Chondrocyte (in vitro differentiated cells): Measurements from ENCODE around the gene PCDHGA5. TPM values are rescaled to one million over a fixed set of nuclear protein-coding genes. Genes with fewer than 3 reads are reported as not detected.

Experiments used
- total RNA-seq: library from RNA; stranded (reverse); gene quantifications from 3 replicates; pipeline ENCODE4 v1.2.1, GENCODE V29; 2021

The PCDHGA5 gene
- total RNA-seq, 1 donor from 2014 or later = 0.27 TPM

Other genes starting within 250 kb of the PCDHGA5 start
- 2.0 to 5.4 TPM (median 2.0 TPM) in 3 replicates for gene PCDHB4, start 242.3 kb upstream of the PCDHGA5 start, total RNA-seq
- gene PCDHB5, start 229.0 kb upstream of the PCDHGA5 start, total RNA-seq = 6.6 to 11.4 TPM (median 10.2 TPM) in 3 replicates
- 1.2 to 3.1 TPM (median 1.2 TPM) in 3 replicates for gene PCDHB6, start 214.1 kb upstream of the PCDHGA5 start, total RNA-seq
- 1.1 to 2.5 TPM (median 1.2 TPM) in 3 replicates for gene PCDHB7, start 191.5 kb upstream of the PCDHGA5 start, total RNA-seq
- 1.1 to 3.1 TPM (median 1.7 TPM) in 3 replicates for gene PCDHB8, start 186.4 kb upstream of the PCDHGA5 start, total RNA-seq
- gene PCDHB16, start 181.8 kb upstream of the PCDHGA5 start, total RNA-seq = 4.3 to 6.1 TPM (median 5.9 TPM) in 3 replicates
- gene PCDHB9, start 177.0 kb upstream of the PCDHGA5 start, total RNA-seq = 3.1 to 4.8 TPM (median 3.7 TPM) in 3 replicates
- 3.8 to 5.3 TPM (median 4.3 TPM) in 3 replicates for gene PCDHB10, start 171.8 kb upstream of the PCDHGA5 start, total RNA-seq
- 0.90 to 2.4 TPM (median 1.3 TPM) in 3 replicates for gene PCDHB11, start 164.5 kb upstream of the PCDHGA5 start, total RNA-seq
- gene PCDHB12, start 155.4 kb upstream of the PCDHGA5 start, total RNA-seq = 1.5 to 2.4 TPM (median 1.7 TPM) in 3 replicates
- gene PCDHB13, start 150.2 kb upstream of the PCDHGA5 start, total RNA-seq = 2.4 to 2.9 TPM (median 2.9 TPM) in 3 replicates
- 2.7 to 4.9 TPM (median 4.0 TPM) in 3 replicates for gene PCDHB14, start 140.8 kb upstream of the PCDHGA5 start, total RNA-seq
- 1.7 to 4.3 TPM (median 1.9 TPM) in 3 replicates for gene PCDHB15, start 118.8 kb upstream of the PCDHGA5 start, total RNA-seq
- gene SLC25A2, start 60.1 kb upstream of the PCDHGA5 start, total RNA-seq = 0.15 to 0.48 TPM (median 0.41 TPM) in 3 replicates
- 66.4 to 73.3 TPM (median 69.7 TPM) in 3 replicates for gene TAF7, start 43.4 kb upstream of the PCDHGA5 start, total RNA-seq
- 0.10 to 0.23 TPM (median 0.15 TPM) in 3 replicates for gene PCDHGA1, start 33.6 kb upstream of the PCDHGA5 start, total RNA-seq
- gene PCDHGA2, start 25.4 kb upstream of the PCDHGA5 start, total RNA-seq = 0.19 to 0.30 TPM (median 0.23 TPM) in 3 replicates
- gene PCDHGA3, start 20.3 kb upstream of the PCDHGA5 start, total RNA-seq = 0.12 to 0.51 TPM (median 0.28 TPM) in 3 replicates
- gene PCDHGB1, start 14.1 kb upstream of the PCDHGA5 start, total RNA-seq = 2.4 to 2.7 TPM (median 2.7 TPM) in 3 replicates
- gene PCDHGA4, start 9.1 kb upstream of the PCDHGA5 start, total RNA-seq = 0.72 to 1.4 TPM (median 0.94 TPM) in 3 replicates
- 0.95 to 1.8 TPM (median 1.0 TPM) in 3 replicates for gene PCDHGB2, start 4.2 kb upstream of the PCDHGA5 start, total RNA-seq
- 0.21 to 0.36 TPM (median 0.30 TPM) in 3 replicates for gene PCDHGB3, start 6.1 kb downstream of the PCDHGA5 start, total RNA-seq
- gene PCDHGA6, start 9.7 kb downstream of the PCDHGA5 start, total RNA-seq = 0.38 to 0.65 TPM (median 0.45 TPM) in 3 replicates
- 0.17 to 0.31 TPM (median 0.28 TPM) in 3 replicates for gene PCDHGA7, start 18.6 kb downstream of the PCDHGA5 start, total RNA-seq
- gene PCDHGB4, start 23.5 kb downstream of the PCDHGA5 start, total RNA-seq = 12.6 to 14.2 TPM (median 14.2 TPM) in 3 replicates
- gene PCDHGA8, start 28.5 kb downstream of the PCDHGA5 start, total RNA-seq = 0.47 to 0.59 TPM (median 0.51 TPM) in 3 replicates
- gene PCDHGB5, start 33.8 kb downstream of the PCDHGA5 start, total RNA-seq = 1.0 to 1.6 TPM (median 1.1 TPM) in 3 replicates
- gene PCDHGA9, start 38.6 kb downstream of the PCDHGA5 start, total RNA-seq = 0.97 to 3.6 TPM (median 1.4 TPM) in 3 replicates
- gene PCDHGB6, start 43.9 kb downstream of the PCDHGA5 start, total RNA-seq = 52.4 to 64.2 TPM (median 56.8 TPM) in 3 replicates
- gene PCDHGA10, start 48.8 kb downstream of the PCDHGA5 start, total RNA-seq = 14.9 to 17.4 TPM (median 15.8 TPM) in 3 replicates
- gene PCDHGB7, start 53.5 kb downstream of the PCDHGA5 start, total RNA-seq = 3.5 to 5.4 TPM (median 4.3 TPM) in 3 replicates
- 1.3 to 2.4 TPM (median 1.4 TPM) in 3 replicates for gene PCDHGA11, start 56.9 kb downstream of the PCDHGA5 start, total RNA-seq
- 0.64 to 2.2 TPM (median 0.75 TPM) in 3 replicates for gene PCDHGA12, start 66.3 kb downstream of the PCDHGA5 start, total RNA-seq
- 68.9 to 91.8 TPM (median 90.8 TPM) in 3 replicates for gene PCDHGC3, start 111.8 kb downstream of the PCDHGA5 start, total RNA-seq
- 0.72 to 1.8 TPM (median 1.1 TPM) in 3 replicates for gene PCDHGC4, start 120.9 kb downstream of the PCDHGA5 start, total RNA-seq
- 1.7 to 3.6 TPM (median 2.0 TPM) in 3 replicates for gene PCDHGC5, start 124.9 kb downstream of the PCDHGA5 start, total RNA-seq